ENCODE measurements around the gene PPP2R5B.

- TF ChIP-seq, protein P1, sequence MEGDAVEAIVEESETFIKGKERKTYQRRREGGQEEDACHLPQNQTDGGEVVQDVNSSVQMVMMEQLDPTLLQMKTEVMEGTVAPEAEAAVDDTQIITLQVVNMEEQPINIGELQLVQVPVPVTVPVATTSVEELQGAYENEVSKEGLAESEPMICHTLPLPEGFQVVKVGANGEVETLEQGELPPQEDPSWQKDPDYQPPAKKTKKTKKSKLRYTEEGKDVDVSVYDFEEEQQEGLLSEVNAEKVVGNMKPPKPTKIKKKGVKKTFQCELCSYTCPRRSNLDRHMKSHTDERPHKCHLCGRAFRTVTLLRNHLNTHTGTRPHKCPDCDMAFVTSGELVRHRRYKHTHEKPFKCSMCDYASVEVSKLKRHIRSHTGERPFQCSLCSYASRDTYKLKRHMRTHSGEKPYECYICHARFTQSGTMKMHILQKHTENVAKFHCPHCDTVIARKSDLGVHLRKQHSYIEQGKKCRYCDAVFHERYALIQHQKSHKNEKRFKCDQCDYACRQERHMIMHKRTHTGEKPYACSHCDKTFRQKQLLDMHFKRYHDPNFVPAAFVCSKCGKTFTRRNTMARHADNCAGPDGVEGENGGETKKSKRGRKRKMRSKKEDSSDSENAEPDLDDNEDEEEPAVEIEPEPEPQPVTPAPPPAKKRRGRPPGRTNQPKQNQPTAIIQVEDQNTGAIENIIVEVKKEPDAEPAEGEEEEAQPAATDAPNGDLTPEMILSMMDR (conservative IDR thresholded peaks at IDR 0.05 in 1 of 2, IDR thresholded peaks at IDR 0.05 in 1 of 2; ENCODE audit: extremely low read depth in 1 of 2, insufficient read depth in 1 of 2, low read depth in 1 of 2, low read length in 2 of 2), result no peak
- no peak for TF ChIP-seq EZH2 (IDR thresholded peaks at IDR 0.05; ENCODE audit: borderline replicate concordance, low read length)
Observed at GRCh38 chr11:64928957-64929356, 4.5 kb downstream of the PPP2R5B start.

Data from mammary epithelial cell (primary cell).